Fibroblast of lung (primary cell): Measurements from ENCODE around the gene C11orf52. TPM values are rescaled to one million over a fixed set of nuclear protein-coding genes. Genes with fewer than 3 reads are reported as not detected.

ENCODE experiments used
- DNase-seq, 2 donors: peaks; one replicate each; pipeline versions ENCODE4 v3.0.0 to v3.0.0-alpha.2; 2010; ENCODE audit warnings: low read depth in 2 of 2
- H2AFZ ChIP-seq: 2 replicates; pipeline ENCODE4 v1.5.1; 2012; ENCODE audit warnings: low read length, control low read depth, inconsistent platforms
- H3K27ac ChIP-seq: 2 replicates; pipeline ENCODE4 v1.5.1; 2011; ENCODE audit warnings: low read length, control low read depth; ENCODE audit not compliant: insufficient read depth
- H3K27me3 ChIP-seq: 2 replicates; pipeline ENCODE4 v1.5.1; 2011; ENCODE audit warnings: mild to moderate bottlenecking, low read length; ENCODE audit not compliant: control insufficient read depth, insufficient read depth
- H3K36me3 ChIP-seq: 2 replicates; pipeline ENCODE4 v1.5.1; 2011; ENCODE audit warnings: low read length; ENCODE audit not compliant: control insufficient read depth, insufficient read depth
- H3K4me1 ChIP-seq: 2 replicates; pipeline ENCODE4 v1.5.1; 2011; ENCODE audit warnings: low read length; ENCODE audit not compliant: control insufficient read depth, insufficient read depth; ENCODE audit errors: extremely low read depth
- H3K4me2 ChIP-seq: 2 replicates; pipeline ENCODE4 v1.5.1; 2011; ENCODE audit warnings: low read length, control low read depth; ENCODE audit not compliant: insufficient read depth; ENCODE audit errors: extremely low read depth
- H3K4me3 ChIP-seq, 4 experiments: fragments of 200-600 bp in 1 of 4; sonication (generic) in 1 of 4; replicated peaks in 1 of 4; 2 replicates each; pipeline ENCODE4 v1.5.1; 2011 to 2016; ENCODE audit warnings: low read length in 4 of 4, low read depth in 3 of 4, mild to moderate bottlenecking in 3 of 4, control low read depth in 2 of 4, inconsistent platforms in 1 of 4, mixed read lengths in 1 of 4; ENCODE audit not compliant: insufficient read depth in 1 of 4; ENCODE audit errors: control extremely low read depth in 1 of 4
- H3K79me2 ChIP-seq: 2 replicates; pipeline ENCODE4 v1.5.1; 2012; ENCODE audit warnings: mild to moderate bottlenecking, low read length, inconsistent platforms; ENCODE audit not compliant: control insufficient read depth, insufficient read depth
- H3K9ac ChIP-seq: 2 replicates; pipeline ENCODE4 v1.5.1; 2011; ENCODE audit warnings: mild to moderate bottlenecking, low read length, control low read depth; ENCODE audit not compliant: insufficient read depth
- H3K9me3 ChIP-seq: 2 replicates; pipeline ENCODE4 v1.5.1; 2012; ENCODE audit warnings: low read depth, low read length; ENCODE audit not compliant: control insufficient read depth, insufficient read depth
- H4K20me1 ChIP-seq: 2 replicates; pipeline ENCODE4 v1.5.1; 2011; ENCODE audit warnings: low read length; ENCODE audit not compliant: control insufficient read depth, insufficient read depth; ENCODE audit errors: extremely low read depth
- CTCF ChIP-seq, 2 donors: IDR thresholded peaks in 1 of 2; conservative IDR thresholded peaks in 1 of 2; 1 replicate in 1 of 2; 2 replicates in 1 of 2; pipeline ENCODE4 v1.5.1; 2011 to 2012; ENCODE audit warnings: low read length in 2 of 2, control low read depth in 1 of 2, inconsistent platforms in 1 of 2, low read depth in 1 of 2, mild to moderate bottlenecking in 1 of 2
- EZH2 ChIP-seq: IDR thresholded peaks from 2 replicates; pipeline ENCODE4 v1.5.1; 2012; ENCODE audit warnings: low read length, control low read depth, mild to moderate bottlenecking; ENCODE audit errors: missing control alignments
- polyA minus RNA-seq: library from RNA; depleted of rRNA, polyadenylated mRNA; stranded (reverse); fragments of >200 nt; gene quantifications from 2 replicates; pipeline ENCODE4 v1.2.3, GENCODE V29; 2011; ENCODE audit warnings: low replicate concordance
- polyA plus RNA-seq, 2 donors: library from polyadenylated mRNA; depleted of rRNA in 1 of 2; stranded (reverse) in 1 of 2; unstranded in 1 of 2; fragments of >200 nt; gene quantifications; 2 replicates each; pipeline ENCODE4 v1.2.1, GENCODE V29; 2011 to 2012; ENCODE audit warnings: missing spikeins in 1 of 2
- total RNA-seq: library from RNA; depleted of rRNA; stranded (reverse); fragments of >200 nt; gene quantifications from 2 replicates; pipeline ENCODE4 v1.2.1, GENCODE V29; 2014

The C11orf52 gene
- total RNA-seq: 0.51 and 0.99 TPM in 2 replicates
- 0.32 and 1.3 TPM in 2 replicates for polyA plus RNA-seq
- polyA plus RNA-seq (2012): 0.39 and 1.4 TPM in 2 replicates
- not detected in 2 replicates for polyA minus RNA-seq

GRCh38 chr11:111918390-111919256 lies at the start of gene C11orf52:
C11orf52 (plus strand) TSS chr11:111918913; CDS start chr11:111918973, 60 bp downstream.
- Histone ChIP-seq H3K4me2 (no peak within 1 kb of the TSS), H3K27ac (peak within 1 kb of the TSS; percentile 8), H3K9ac (no peak within 1 kb of the TSS)

GRCh38 chr11:111870113-111870512 lies 48.6 kb upstream of the C11orf52 start:
- Histone ChIP-seq H3K27ac (no peak overlapping the region), H3K79me2 (peaks cover 3% of the 10 kb centered on the region), H3K4me3 (peak overlapping the region in 2 of 4 experiments; percentile 52 to 71), H2AFZ (no peak overlapping the region), H3K36me3 (peaks cover 3% of the 10 kb centered on the region), H3K9ac (no peak overlapping the region), H4K20me1 (no peaks in the 10 kb centered on the region), H3K9me3 (no peaks in the 10 kb centered on the region), H3K4me2 (no peak overlapping the region), H3K4me1 (no peaks in the 10 kb centered on the region), H3K27me3 (no peaks in the 10 kb centered on the region)
- DNase-seq: no peak
- TF ChIP-seq CTCF (conservative IDR thresholded peaks at IDR 0.05 in 1 of 2, IDR thresholded peaks at IDR 0.05 in 1 of 2; ENCODE audit: low read depth in 1 of 2, low read length in 2 of 2) (no peak), EZH2 (no peak)

More at GRCh38 chr11:111918390-111919256, at the start of gene C11orf52:
- peaks cover 13% of the 10 kb centered on the region for H3K4me1 ChIP-seq
- no peaks in the 10 kb centered on the region for H4K20me1 ChIP-seq
- H2AFZ ChIP-seq: peak within 1 kb of the TSS; percentile 71
- no peak for TF ChIP-seq CTCF (conservative IDR thresholded peaks at IDR 0.05 in 1 of 2, IDR thresholded peaks at IDR 0.05 in 1 of 2; ENCODE audit: low read depth in 1 of 2, low read length in 2 of 2)
- no peak for TF ChIP-seq EZH2
- H3K4me3 ChIP-seq: no peak within 1 kb of the TSS
- peak in 1 of 2 donors; percentile 37 for DNase-seq
- H3K36me3 ChIP-seq: no peaks in the 10 kb centered on the region
- no peaks in the 10 kb centered on the region for H3K79me2 ChIP-seq
- H3K27me3 ChIP-seq: no peaks in the 10 kb centered on the region
- no peaks in the 10 kb centered on the region for H3K9me3 ChIP-seq

GRCh38 chr11:111870522-111870885 lies 48.2 kb upstream of the C11orf52 start:
- H3K9me3 ChIP-seq: no peaks in the 10 kb centered on the region
- H2AFZ ChIP-seq: peak overlapping the region; percentile 96
- peaks cover 3% of the 10 kb centered on the region for H3K36me3 ChIP-seq
- no peaks in the 10 kb centered on the region for H3K4me1 ChIP-seq
- no peaks in the 10 kb centered on the region for H3K27me3 ChIP-seq
- no peaks in the 10 kb centered on the region for H4K20me1 ChIP-seq
- TF ChIP-seq CTCF (conservative IDR thresholded peaks at IDR 0.05 in 1 of 2, IDR thresholded peaks at IDR 0.05 in 1 of 2; ENCODE audit: low read depth in 1 of 2, low read length in 2 of 2) (no peak), EZH2 (no peak)
- peak overlapping the region; percentile 52 to 90 (median 72) for H3K4me3 ChIP-seq
- DNase-seq: no peak
- peak overlapping the region; percentile 76 for H3K9ac ChIP-seq
- peaks cover 3% of the 10 kb centered on the region for H3K79me2 ChIP-seq
- H3K27ac ChIP-seq: peak overlapping the region; percentile 51
- peak overlapping the region; percentile 91 for H3K4me2 ChIP-seq
